ENCODE data around the gene FCRLB. TPM values are rescaled to one million over a fixed set of nuclear protein-coding genes. Genes with fewer than 3 reads are reported as not detected.

FCRLB gene
- total RNA-seq, 1 donor from 2014 or later = not detected

- peak overlapping the region; percentile 22 to 81 for H3K27ac ChIP-seq
- DNase-seq (ENCODE audit: low spot score in 2 of 2) = no peak
- no peaks in the 10 kb centered on the region for H3K9me3 ChIP-seq
- H3K27me3 ChIP-seq = no peaks in the 10 kb centered on the region
- H3K36me3 ChIP-seq = no peaks in the 10 kb centered on the region
- no peak overlapping the region for H3K4me3 ChIP-seq
- intact Hi-C loops (cut with DNase I) = loop anchor here (1.0 kb wide), 1 partner anchor 20 kb away; no protein-coding TSS in a partner anchor
- H3K4me1 ChIP-seq = peaks cover 0 to 4% of the 10 kb centered on the region in 2 donors
- TF ChIP-seq CTCF (IDR thresholded peaks at IDR 0.05) = no peak
These were observed 15.2 kb upstream of the FCRLB start for GRCh38 chr1:161706113-161706481.

- peak within 1 kb of the TSS; percentile 58 to 81 for H3K27ac ChIP-seq
- no peak within 1 kb of the TSS for H3K4me3 ChIP-seq
- intact Hi-C loops (cut with DNase I) = loop anchor here (1.0 kb wide), 1 partner anchor 20 kb away; no protein-coding TSS in a partner anchor
- peaks cover 0 to 4% of the 10 kb centered on the region in 2 donors for H3K4me1 ChIP-seq
- no peaks in the 10 kb centered on the region for H3K36me3 ChIP-seq
- H3K27me3 ChIP-seq = no peaks in the 10 kb centered on the region
- TF ChIP-seq CTCF (IDR thresholded peaks at IDR 0.05) = no peak
- no peak for DNase-seq (ENCODE audit: low spot score in 2 of 2)
- H3K9me3 ChIP-seq = no peaks in the 10 kb centered on the region
These were observed 14.6 kb upstream of the FCRLB start, which contains the start of gene FCRLA for GRCh38 chr1:161706482-161707347. TSS of gene FCRLA (plus strand) at chr1:161707229. CDS start at chr1:161707265, 36 bp downstream.

GRCh38 chr1:161707503-161707902 is 13.8 kb upstream of the FCRLB start:
- H3K4me3 ChIP-seq = no peak overlapping the region
- H3K27ac ChIP-seq = peak overlapping the region in 1 of 2 donors; percentile 58
- TF ChIP-seq CTCF (IDR thresholded peaks at IDR 0.05) = no peak
- no peak for DNase-seq (ENCODE audit: low spot score in 2 of 2)
- peaks cover 0 to 4% of the 10 kb centered on the region in 2 donors for H3K4me1 ChIP-seq
- no peaks in the 10 kb centered on the region for H3K36me3 ChIP-seq
- intact Hi-C loops (cut with DNase I) = no loop called here
- no peaks in the 10 kb centered on the region for H3K27me3 ChIP-seq
- H3K9me3 ChIP-seq = no peaks in the 10 kb centered on the region

GRCh38 chr1:161709373-161709772 is 12.0 kb upstream of the FCRLB start:
- no peak for TF ChIP-seq CTCF (IDR thresholded peaks at IDR 0.05)
- H3K4me1 ChIP-seq = peaks cover 0 to 4% of the 10 kb centered on the region in 2 donors

GRCh38 chr1:161710560-161710959 is 10.8 kb upstream of the FCRLB start:
- Histone ChIP-seq H3K27me3 (no peaks in the 10 kb centered on the region), H3K27ac (no peak overlapping the region), H3K9me3 (no peaks in the 10 kb centered on the region), H3K4me1 (peaks cover 0 to 4% of the 10 kb centered on the region in 2 donors), H3K4me3 (no peak overlapping the region), H3K36me3 (no peaks in the 10 kb centered on the region)
- DNase-seq (ENCODE audit: low spot score in 2 of 2) = no peak
- no peak for TF ChIP-seq CTCF (IDR thresholded peaks at IDR 0.05)
- intact Hi-C loops (cut with DNase I) = no loop called here

More at GRCh38 chr1:161709373-161709772, 12.0 kb upstream of the FCRLB start:
- H3K27ac ChIP-seq = no peak overlapping the region
- H3K36me3 ChIP-seq = no peaks in the 10 kb centered on the region
- no peaks in the 10 kb centered on the region for H3K9me3 ChIP-seq
- intact Hi-C loops (cut with DNase I) = no loop called here
- no peak overlapping the region for H3K4me3 ChIP-seq
- DNase-seq (ENCODE audit: low spot score in 2 of 2) = no peak
- no peaks in the 10 kb centered on the region for H3K27me3 ChIP-seq

Measured in ascending aorta (tissue), 2 donors.